KMS-11 (cell line): Measurements from ENCODE around the gene ADGB.

Experiments used
- H2AFZ ChIP-seq: fragments of 200-600 bp; sonication (generic); 2 replicates; pipeline ENCODE4 v1.6.1; 2016; ENCODE audit warnings: antibody characterized with exemption, mixed run types, low read depth
- H3K27ac ChIP-seq: fragments of 200-600 bp; sonication (generic); 2 replicates; pipeline ENCODE4 v1.6.1; 2016; ENCODE audit warnings: mild to moderate bottlenecking, mixed run types
- H3K27me3 ChIP-seq: fragments of 200-600 bp; sonication (generic); 2 replicates; pipeline ENCODE4 v1.6.1; 2017; ENCODE audit warnings: mild to moderate bottlenecking, low read depth, mixed run types, moderate library complexity; ENCODE audit not compliant: insufficient read depth
- H3K36me3 ChIP-seq: fragments of 200-600 bp; sonication (generic); 2 replicates; pipeline ENCODE4 v1.6.1; 2017; ENCODE audit warnings: mild to moderate bottlenecking, mixed run types; ENCODE audit not compliant: insufficient read depth
- H3K4me1 ChIP-seq: fragments of 200-600 bp; sonication (generic); 2 replicates; pipeline ENCODE4 v1.6.1; 2016; ENCODE audit warnings: mild to moderate bottlenecking, low read depth, mixed run types; ENCODE audit not compliant: poor library complexity, severe bottlenecking
- H3K4me2 ChIP-seq: fragments of 200-600 bp; sonication (generic); 2 replicates; pipeline ENCODE4 v1.7.0; 2016; ENCODE audit warnings: mild to moderate bottlenecking, mixed run types
- H3K4me3 ChIP-seq: fragments of 200-600 bp; sonication (generic); IDR thresholded peaks from 2 replicates; pipeline ENCODE4 v1.6.1; 2017; ENCODE audit warnings: low read depth, low read length, mixed read lengths; ENCODE audit not compliant: insufficient read depth
- H3K79me2 ChIP-seq: fragments of 200-600 bp; sonication (generic); 2 replicates; pipeline ENCODE4 v1.6.1; 2016; ENCODE audit warnings: low read depth, mixed run types; ENCODE audit not compliant: insufficient read depth
- H3K9ac ChIP-seq: fragments of 200-600 bp; sonication (generic); 2 replicates; pipeline ENCODE4 v1.6.1; 2016; ENCODE audit warnings: mild to moderate bottlenecking, mixed run types
- H4K20me1 ChIP-seq: fragments of 200-600 bp; sonication (generic); 2 replicates; pipeline ENCODE4 v1.6.1; 2016; ENCODE audit warnings: mild to moderate bottlenecking, mixed run types; ENCODE audit not compliant: insufficient read depth
- CTCF ChIP-seq: fragments of 200-600 bp; sonication (generic); conservative IDR thresholded peaks from 2 replicates; pipeline ENCODE4 v1.6.1; 2017; ENCODE audit warnings: low read depth, mild to moderate bottlenecking, antibody characterized with exemption, low read length, moderate library complexity, mixed read lengths

ADGB gene

DNA sequence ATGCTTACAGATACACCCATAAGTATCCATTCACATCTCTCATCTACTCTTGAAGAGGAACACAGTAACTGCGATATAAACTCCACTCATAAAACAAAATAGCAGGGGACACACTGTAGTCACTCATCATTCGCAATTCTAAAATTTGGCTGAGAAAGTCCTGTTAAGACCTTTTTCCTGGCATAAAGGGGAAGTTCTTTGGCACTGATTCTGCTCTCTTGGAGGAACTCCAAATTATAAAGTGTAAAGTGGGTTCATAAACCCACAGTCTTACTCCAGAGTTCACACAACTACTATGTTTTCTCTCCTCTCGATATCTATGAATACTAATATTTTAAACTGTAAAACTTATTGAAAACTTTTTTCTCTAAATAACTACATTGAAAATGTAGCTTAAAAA lies 80.6 kb downstream of the ADGB start:
- no peak overlapping the region for H3K27ac ChIP-seq
- H3K9ac ChIP-seq = no peak overlapping the region
- no peaks in the 10 kb centered on the region for H3K27me3 ChIP-seq
- no peaks in the 10 kb centered on the region for H3K4me1 ChIP-seq
- H3K4me3 ChIP-seq = no peak overlapping the region
- H4K20me1 ChIP-seq = no peaks in the 10 kb centered on the region
- H3K79me2 ChIP-seq = no peaks in the 10 kb centered on the region
- no peak overlapping the region for H3K4me2 ChIP-seq
- H3K36me3 ChIP-seq = no peaks in the 10 kb centered on the region
- no peak for TF ChIP-seq CTCF
- H2AFZ ChIP-seq = no peak overlapping the region

DNA sequence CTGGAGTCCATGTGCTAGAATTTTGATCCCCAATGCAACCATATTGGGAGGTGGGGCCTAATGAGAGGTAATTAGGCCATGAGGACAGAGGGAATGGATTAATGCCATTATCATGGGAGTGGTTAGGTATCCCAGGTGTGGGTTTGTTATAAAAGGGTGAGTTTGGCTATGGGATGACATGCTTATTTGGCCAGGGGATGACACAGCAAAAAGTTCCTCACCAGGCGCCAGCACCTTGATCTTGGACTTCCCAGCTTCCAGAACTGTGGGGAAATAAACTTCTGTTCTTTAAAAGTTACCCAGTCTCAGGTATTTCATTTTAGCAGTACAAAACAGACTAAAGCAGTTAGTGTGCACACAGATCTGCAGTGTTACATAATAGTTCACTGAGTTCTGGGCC lies 84.1 kb downstream of the ADGB start:
- H3K27ac ChIP-seq = no peak overlapping the region
- H3K4me1 ChIP-seq = no peaks in the 10 kb centered on the region
- H3K9ac ChIP-seq = no peak overlapping the region
- no peak overlapping the region for H3K4me3 ChIP-seq
- H3K36me3 ChIP-seq = no peaks in the 10 kb centered on the region
- no peaks in the 10 kb centered on the region for H4K20me1 ChIP-seq
- no peaks in the 10 kb centered on the region for H3K27me3 ChIP-seq
- TF ChIP-seq CTCF = no peak
- H2AFZ ChIP-seq = no peak overlapping the region
- H3K4me2 ChIP-seq = no peak overlapping the region
- H3K79me2 ChIP-seq = no peaks in the 10 kb centered on the region

GRCh38 chr6:146689806-146690205 lies 91.0 kb downstream of the ADGB start:
- TF ChIP-seq CTCF = no peak
- H3K4me1 ChIP-seq = no peaks in the 10 kb centered on the region
- no peak overlapping the region for H3K9ac ChIP-seq
- no peak overlapping the region for H3K4me2 ChIP-seq
- no peaks in the 10 kb centered on the region for H3K27me3 ChIP-seq
- H2AFZ ChIP-seq = no peak overlapping the region
- no peak overlapping the region for H3K4me3 ChIP-seq
- no peaks in the 10 kb centered on the region for H3K79me2 ChIP-seq
- H4K20me1 ChIP-seq = no peaks in the 10 kb centered on the region
- no peak overlapping the region for H3K27ac ChIP-seq
- H3K36me3 ChIP-seq = no peaks in the 10 kb centered on the region

GRCh38 chr6:146693342-146693741 lies 94.6 kb downstream of the ADGB start:
- Histone ChIP-seq H2AFZ (no peak overlapping the region), H3K4me2 (no peak overlapping the region), H3K4me3 (no peak overlapping the region), H3K27me3 (no peaks in the 10 kb centered on the region), H3K27ac (no peak overlapping the region), H3K36me3 (no peaks in the 10 kb centered on the region), H3K9ac (no peak overlapping the region), H4K20me1 (no peaks in the 10 kb centered on the region), H3K79me2 (no peaks in the 10 kb centered on the region), H3K4me1 (no peaks in the 10 kb centered on the region)
- TF ChIP-seq CTCF = no peak

- no peak overlapping the region for H3K27ac ChIP-seq
- no peak overlapping the region for H2AFZ ChIP-seq
- TF ChIP-seq CTCF = no peak
Observed at GRCh38 chr6:146697921-146698320, 99.1 kb downstream of the ADGB start.

More at GRCh38 chr6:146697921-146698320, 99.1 kb downstream of the ADGB start:
- Histone ChIP-seq H3K36me3 (no peaks in the 10 kb centered on the region), H4K20me1 (no peaks in the 10 kb centered on the region), H3K27me3 (no peaks in the 10 kb centered on the region), H3K4me2 (no peak overlapping the region), H3K79me2 (no peaks in the 10 kb centered on the region), H3K4me1 (no peaks in the 10 kb centered on the region), H3K4me3 (no peak overlapping the region), H3K9ac (no peak overlapping the region)
